Kidney (tissue), 14 donors: ENCODE results near the gene OGDH. TPM values are rescaled to one million over a fixed set of nuclear protein-coding genes. Genes with fewer than 3 reads are reported as not detected.

Experiments used
- DNase-seq, 5 donors: peaks; one replicate each; pipeline ENCODE4 v3.0.0-alpha.2; 2013 to 2020
- FAIRE-seq: peaks from 2 replicates; lab custom pipeline; 2012; peaks lifted over from hg19 to GRCh38; lab: Jason Lieb, UNC
- H3K27ac ChIP-seq, 2 donors: one replicate each; pipeline ENCODE4 v1.7.0; 2013; ENCODE audit warnings: low read depth in 2 of 2, low read length in 2 of 2, inconsistent platforms in 1 of 2
- H3K27me3 ChIP-seq: one replicate; pipeline ENCODE4 v1.7.1; 2013; ENCODE audit warnings: low read length, inconsistent platforms; ENCODE audit not compliant: control insufficient read depth, insufficient read depth
- H3K36me3 ChIP-seq, 3 donors: one replicate each; pipeline versions ENCODE4 v1.7.0 to v1.7.1; 2013; ENCODE audit warnings: low read length in 3 of 3, control low read depth in 1 of 3, inconsistent platforms in 1 of 3; ENCODE audit not compliant: insufficient read depth in 3 of 3, control insufficient read depth in 2 of 3
- H3K4me1 ChIP-seq, 3 donors: one replicate each; pipeline versions ENCODE4 v1.7.0 to v1.7.1; 2013; ENCODE audit warnings: low read length in 3 of 3, inconsistent platforms in 1 of 3, low read depth in 1 of 3; ENCODE audit not compliant: control insufficient read depth in 2 of 3, insufficient read depth in 2 of 3
- H3K4me3 ChIP-seq, 3 donors: one replicate each; pipeline versions ENCODE4 v1.7.0 to v1.8.1; 2013; ENCODE audit warnings: low read length in 3 of 3, control low read depth in 1 of 3, inconsistent platforms in 1 of 3
- H3K9ac ChIP-seq, 3 donors: one replicate each; pipeline versions ENCODE4 v1.7.0 to v1.7.1; 2013; ENCODE audit warnings: low read length in 3 of 3, control low read depth in 1 of 3, inconsistent platforms in 1 of 3
- H3K9me3 ChIP-seq, 3 donors: one replicate each; pipeline versions ENCODE4 v1.7.0 to v1.7.1; 2013; ENCODE audit warnings: low read length in 3 of 3, control low read depth in 1 of 3, inconsistent platforms in 1 of 3; ENCODE audit not compliant: control insufficient read depth in 2 of 3, insufficient read depth in 1 of 3
- CTCF ChIP-seq: IDR thresholded peaks from 3 replicates; pipeline ENCODE4 v1.5.1; 2012; ENCODE audit warnings: mild to moderate bottlenecking, moderate library complexity, borderline replicate concordance; ENCODE audit not compliant: insufficient read depth; ENCODE audit errors: extremely low read depth
- intact Hi-C: fragments of 100-400 bp; cut with DNase I; formaldehyde crosslinking; loops from one replicate; pipeline ENCODE4 v1.11.1; 2022
- polyA plus RNA-seq: library from polyadenylated mRNA; stranded (reverse); fragments of 350-450 nt; fragmentation: Illumina TruSeq; extraction: RNeasy Lipid Tissue Mini Kit (QIAGEN cat#74804); gene quantifications from one replicate; pipeline ENCODE4 v1.2.3, GENCODE V29; 2014; ENCODE audit warnings: low read depth, low replicate concordance; ENCODE audit not compliant: insufficient read depth
- total RNA-seq: library from RNA; stranded (reverse); fragmentation: NEBNext Ultra II Directional; extraction: Animal tissue kit (Norgen Biotek cat#: 25700); gene quantifications from one replicate; pipeline ENCODE4 v1.2.1, GENCODE V29; 2021
- donor health status: control.
- donor health status: control.
- donor health status: control.
- donor health status: control.
- donor health status: control.
- donor health status: DM: yes; HTN: yes; CAD: no.
- donor health status: Normal renal cell carcinoma (clear cell type).

The OGDH gene
- total and polyA plus RNA-seq, 2 donors from 2014 or later, result 108 to 132 TPM

GRCh38 chr7:44695756-44696155 lies 89.3 kb downstream of the OGDH start:
- no peaks in the 10 kb centered on the region for H3K9me3 ChIP-seq
- intact Hi-C loops, result no loop called here
- no peak for DNase-seq
- H3K27me3 ChIP-seq, result no peaks in the 10 kb centered on the region
- no peak for TF ChIP-seq CTCF
- FAIRE-seq, result no peak
- no peak overlapping the region for H3K4me3 ChIP-seq
- H3K4me1 ChIP-seq, result no peaks in the 10 kb centered on the region
- H3K9ac ChIP-seq, result no peak overlapping the region
- H3K36me3 ChIP-seq, result peaks cover 5 to 64% (median 43%) of the 10 kb centered on the region in 3 donors
- no peak overlapping the region for H3K27ac ChIP-seq

- Histone ChIP-seq H3K9ac (no peak overlapping the region), H3K27ac (no peak overlapping the region), H3K27me3 (no peaks in the 10 kb centered on the region), H3K4me3 (no peak overlapping the region), H3K36me3 (peaks cover 5 to 63% (median 43%) of the 10 kb centered on the region in 3 donors), H3K4me1 (no peaks in the 10 kb centered on the region), H3K9me3 (no peaks in the 10 kb centered on the region)
- no peak for FAIRE-seq
- DNase-seq, result no peak
- intact Hi-C loops, result no loop called here
- TF ChIP-seq CTCF, result no peak
These were observed 90.3 kb downstream of the OGDH start for GRCh38 chr7:44696728-44697127.

DNA sequence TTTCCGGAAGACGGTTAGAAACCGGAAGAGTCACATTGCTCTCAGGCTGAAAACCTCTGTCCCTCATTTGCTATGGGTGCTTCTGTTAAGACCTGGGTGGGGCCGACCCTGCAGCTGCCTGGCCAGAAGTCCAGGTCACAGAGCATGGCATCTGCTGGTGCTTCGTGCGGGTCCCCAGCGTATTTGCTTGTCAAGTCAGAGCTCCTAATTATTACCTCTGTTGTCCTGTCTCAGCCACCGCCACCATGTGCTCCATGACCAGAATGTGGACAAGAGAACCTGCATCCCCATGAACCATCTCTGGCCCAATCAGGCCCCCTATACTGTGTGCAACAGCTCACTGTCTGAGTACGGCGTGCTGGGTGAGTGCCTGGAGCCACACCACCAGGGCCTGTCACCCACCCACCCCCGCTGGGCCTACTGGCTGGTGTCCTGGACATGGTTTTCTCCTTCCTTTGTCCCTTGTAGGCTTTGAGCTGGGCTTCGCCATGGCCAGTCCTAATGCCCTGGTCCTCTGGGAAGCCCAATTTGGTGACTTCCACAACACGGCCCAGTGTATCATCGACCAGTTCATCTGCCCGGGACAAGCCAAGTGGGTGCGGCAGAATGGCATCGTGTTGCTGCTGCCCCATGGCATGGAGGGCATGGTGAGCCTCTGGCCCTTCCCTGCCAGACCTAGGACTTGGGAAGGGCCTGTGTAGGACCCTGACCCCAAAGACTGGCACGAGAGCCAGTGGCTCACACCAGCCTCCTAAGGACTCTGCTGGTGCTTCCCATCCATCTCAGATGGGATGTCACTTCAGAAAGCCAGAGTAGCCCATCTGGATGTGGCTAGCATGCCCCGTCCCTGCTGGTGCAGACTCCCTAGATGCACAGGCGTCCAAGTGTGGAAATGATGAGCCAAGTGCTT lies 91.0 kb downstream of the OGDH start:
- no peaks in the 10 kb centered on the region for H3K4me1 ChIP-seq
- TF ChIP-seq CTCF, result no peak
- H3K9me3 ChIP-seq, result no peaks in the 10 kb centered on the region
- H3K27me3 ChIP-seq, result no peaks in the 10 kb centered on the region
- no peak for FAIRE-seq
- intact Hi-C loops, result no loop called here
- no peak overlapping the region for H3K9ac ChIP-seq
- no peak overlapping the region for H3K4me3 ChIP-seq
- H3K27ac ChIP-seq, result no peak overlapping the region
- no peak for DNase-seq
- peaks cover 5 to 67% (median 39%) of the 10 kb centered on the region in 3 donors for H3K36me3 ChIP-seq
